22Rv1 (cell line): ENCODE measurements around the gene SPATS2L.

Source experiments
- H3K27ac ChIP-seq: fragments of 450-650 bp; 2 replicates; pipeline ENCODE4 v1.5.1; 2017
- ZFX ChIP-seq: fragments of 450-650 bp; IDR thresholded peaks from 2 replicates; pipeline ENCODE4 v1.6.1; 2017; ENCODE audit warnings: antibody characterized with exemption, borderline replicate concordance
- TF ChIP-seq, protein P1 (sequence below): fragments of 450-650 bp; IDR thresholded peaks from 2 replicates; pipeline ENCODE4 v1.5.1; 2017; ENCODE audit warnings: mild to moderate bottlenecking

SPATS2L gene

DNA sequence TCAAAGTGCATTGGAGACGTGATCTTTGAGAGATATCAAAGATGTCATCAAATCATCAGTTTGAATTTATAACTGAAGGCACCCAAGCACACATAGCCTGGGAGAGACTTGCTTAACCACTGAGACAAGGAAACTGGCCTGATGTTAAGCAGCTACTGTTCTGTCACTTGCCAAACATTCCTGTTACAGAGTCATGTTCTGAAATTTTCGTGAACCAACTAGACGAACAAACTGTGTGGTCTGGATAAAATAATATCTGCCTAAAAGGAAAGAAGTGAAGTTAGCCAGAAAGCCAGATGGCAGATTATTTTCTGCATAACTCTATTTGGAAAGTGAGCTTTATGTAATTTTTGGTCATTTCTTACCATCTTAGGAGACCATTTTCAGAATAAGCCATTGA is 51.4 kb downstream of the SPATS2L start:
- no peak overlapping the region for H3K27ac ChIP-seq

DNA sequence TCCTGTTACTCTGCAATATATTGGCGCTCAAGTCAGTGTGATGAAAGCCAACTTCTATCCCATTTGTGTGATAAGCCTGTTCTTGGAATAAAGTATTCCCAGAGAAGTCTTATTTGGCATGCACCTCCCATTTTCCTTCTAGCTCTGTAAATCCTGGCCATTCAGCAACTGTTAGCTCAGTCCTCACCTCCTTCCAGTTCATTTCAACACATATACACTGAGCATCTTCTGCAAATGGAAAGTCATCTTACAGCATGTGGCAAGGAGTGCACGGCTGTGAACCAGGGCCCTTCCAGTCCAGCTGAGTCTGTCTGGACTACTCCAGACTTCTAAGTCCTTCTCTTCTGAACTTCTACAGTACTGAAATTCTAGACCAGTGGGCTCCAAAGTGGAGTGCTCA is 53.1 kb downstream of the SPATS2L start:
- no peak overlapping the region for H3K27ac ChIP-seq
- no peak for TF ChIP-seq ZFX
- TF ChIP-seq, protein P1, sequence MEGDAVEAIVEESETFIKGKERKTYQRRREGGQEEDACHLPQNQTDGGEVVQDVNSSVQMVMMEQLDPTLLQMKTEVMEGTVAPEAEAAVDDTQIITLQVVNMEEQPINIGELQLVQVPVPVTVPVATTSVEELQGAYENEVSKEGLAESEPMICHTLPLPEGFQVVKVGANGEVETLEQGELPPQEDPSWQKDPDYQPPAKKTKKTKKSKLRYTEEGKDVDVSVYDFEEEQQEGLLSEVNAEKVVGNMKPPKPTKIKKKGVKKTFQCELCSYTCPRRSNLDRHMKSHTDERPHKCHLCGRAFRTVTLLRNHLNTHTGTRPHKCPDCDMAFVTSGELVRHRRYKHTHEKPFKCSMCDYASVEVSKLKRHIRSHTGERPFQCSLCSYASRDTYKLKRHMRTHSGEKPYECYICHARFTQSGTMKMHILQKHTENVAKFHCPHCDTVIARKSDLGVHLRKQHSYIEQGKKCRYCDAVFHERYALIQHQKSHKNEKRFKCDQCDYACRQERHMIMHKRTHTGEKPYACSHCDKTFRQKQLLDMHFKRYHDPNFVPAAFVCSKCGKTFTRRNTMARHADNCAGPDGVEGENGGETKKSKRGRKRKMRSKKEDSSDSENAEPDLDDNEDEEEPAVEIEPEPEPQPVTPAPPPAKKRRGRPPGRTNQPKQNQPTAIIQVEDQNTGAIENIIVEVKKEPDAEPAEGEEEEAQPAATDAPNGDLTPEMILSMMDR, result no peak

More for the DNA sequence above, 51.4 kb downstream of the SPATS2L start:
- TF ChIP-seq, protein P1, result no peak
- no peak for TF ChIP-seq ZFX

DNA sequence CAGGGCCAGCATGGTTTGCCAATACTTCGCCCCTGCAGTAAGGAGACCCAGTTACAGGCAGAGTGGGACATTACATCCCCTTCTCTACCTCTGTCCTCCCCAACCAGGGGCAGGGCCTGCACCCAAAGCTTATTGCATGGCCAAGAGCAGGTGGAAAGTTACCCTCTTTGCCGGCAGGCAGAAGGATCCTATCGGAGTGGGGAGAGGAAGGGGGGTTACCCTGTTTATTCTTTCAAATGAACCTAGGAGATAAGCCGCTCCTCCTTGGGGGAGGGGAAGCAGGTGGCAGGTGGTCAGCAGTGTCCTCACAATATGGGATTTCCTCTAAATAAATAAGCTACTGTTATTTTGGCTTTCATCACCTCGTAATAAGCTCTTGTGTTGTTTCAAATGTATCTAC is 53.9 kb downstream of the SPATS2L start:
- no peak overlapping the region for H3K27ac ChIP-seq
- TF ChIP-seq ZFX, result no peak
- TF ChIP-seq, protein P1, result no peak

DNA sequence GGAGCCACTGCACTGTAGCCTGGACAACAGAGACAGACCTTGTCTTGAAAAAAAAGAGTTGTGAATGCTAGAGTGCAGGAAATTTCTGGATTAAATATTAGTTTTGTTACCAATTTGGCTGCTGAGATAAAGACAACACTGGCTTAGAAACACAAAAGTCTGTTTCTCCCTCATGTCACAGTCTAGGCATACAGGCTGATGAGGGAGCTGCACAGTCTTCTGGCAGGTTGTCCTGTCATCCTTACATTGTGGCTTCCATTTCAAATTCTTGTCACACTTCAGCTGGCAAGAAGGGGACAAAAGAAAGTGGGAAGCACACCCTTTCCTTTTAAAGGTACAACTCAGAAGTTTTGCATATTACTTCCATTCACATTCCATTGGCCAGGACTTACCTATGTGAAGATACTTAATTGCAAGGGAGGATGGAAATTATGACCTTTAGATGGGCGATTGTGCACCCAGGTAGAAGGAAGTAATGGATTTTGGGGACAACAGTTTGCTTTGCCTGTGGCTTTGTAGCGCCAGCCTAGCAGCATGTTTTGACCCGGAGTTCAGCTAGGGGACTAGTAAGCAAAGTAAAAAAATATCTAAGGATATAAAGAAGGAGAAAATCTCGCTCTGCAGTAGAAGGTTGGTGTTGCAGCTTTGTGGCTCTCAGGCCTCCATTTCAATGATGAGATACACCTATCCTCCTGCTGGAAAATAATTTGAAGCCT is 55.9 kb downstream of the SPATS2L start:
- TF ChIP-seq ZFX, result no peak
- TF ChIP-seq, protein P1, result no peak
- H3K27ac ChIP-seq, result no peak overlapping the region

DNA sequence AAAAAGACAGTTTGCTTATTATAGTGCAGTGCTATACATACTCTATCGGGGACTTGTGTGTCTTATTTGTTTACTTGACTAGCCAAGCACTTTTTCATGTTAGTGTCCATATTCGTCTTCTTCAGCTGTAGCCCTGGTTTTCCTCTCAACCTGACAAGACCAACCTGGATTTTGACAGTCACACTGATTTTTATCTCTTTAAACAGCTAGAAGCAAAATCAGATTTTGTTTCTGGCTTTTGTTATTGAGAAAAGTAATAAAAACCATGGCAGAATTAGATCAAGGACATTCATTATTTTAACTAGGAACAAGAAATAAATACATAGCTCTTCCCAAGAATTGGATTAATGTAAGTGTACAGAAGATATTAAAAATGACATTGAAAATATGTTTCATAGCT is 56.8 kb downstream of the SPATS2L start:
- TF ChIP-seq, protein P1, result no peak
- TF ChIP-seq ZFX, result no peak

DNA sequence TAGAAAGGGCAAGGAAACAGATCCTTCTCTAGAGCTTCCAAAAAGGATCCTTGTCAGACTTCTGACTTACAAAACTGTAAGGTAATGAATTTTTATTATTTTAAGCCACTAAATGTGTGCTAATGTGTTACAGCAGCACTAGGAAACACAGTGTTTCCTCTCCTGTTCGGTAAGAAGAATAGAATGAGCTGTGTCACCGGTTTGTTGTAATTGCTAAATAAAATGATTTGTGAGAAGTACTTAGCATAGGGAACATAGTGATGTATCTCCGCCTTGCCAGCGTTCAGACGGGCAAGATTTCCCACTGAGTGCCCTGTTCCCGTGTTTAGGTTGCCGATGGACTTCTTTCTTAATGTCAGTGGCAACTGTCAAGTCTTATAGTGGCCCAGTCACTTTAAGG is 57.6 kb downstream of the SPATS2L start:
- TF ChIP-seq ZFX, result no peak
- TF ChIP-seq, protein P1, result no peak
- H3K27ac ChIP-seq, result no peak overlapping the region

More for the DNA sequence above, 56.8 kb downstream of the SPATS2L start:
- no peak overlapping the region for H3K27ac ChIP-seq

DNA sequence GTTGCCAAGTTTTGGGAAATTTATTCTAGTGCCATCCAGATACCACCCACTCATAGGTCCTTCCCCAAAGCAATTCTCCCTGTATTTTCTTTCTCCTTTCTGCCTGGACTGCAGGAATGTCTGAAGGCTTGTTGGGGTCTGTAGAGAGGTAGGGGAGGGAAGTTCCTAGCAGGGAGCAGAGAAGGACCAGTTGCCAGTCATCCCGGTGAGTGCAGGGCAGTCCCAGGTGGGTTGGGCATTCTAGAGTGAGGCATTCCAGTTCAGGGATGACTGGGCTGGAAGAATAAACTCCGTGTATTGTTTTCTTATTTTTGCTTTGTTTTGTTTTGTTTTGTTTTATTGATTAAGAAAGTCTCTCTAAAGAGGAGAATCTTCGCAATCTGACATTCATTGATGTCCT is 58.1 kb downstream of the SPATS2L start:
- TF ChIP-seq ZFX, result no peak
- TF ChIP-seq, protein P1, result no peak
- no peak overlapping the region for H3K27ac ChIP-seq
